H1 (cell line): ENCODE results near the gene HSDL2.

Experiments
- CHD1 ChIP-seq: IDR thresholded peaks from 2 replicates; pipeline ENCODE4 v1.6.1; 2012; ENCODE audit warnings: low read depth, low read length, improper control_type of control experiment
- CREB1 ChIP-seq: IDR thresholded peaks from 2 replicates; pipeline ENCODE4 v1.6.1; 2012; ENCODE audit warnings: inconsistent platforms
- CTCF ChIP-seq, 3 experiments: IDR thresholded peaks; 1 replicate in 2 of 3; 2 replicates in 1 of 3; pipeline versions ENCODE4 v1.5.1 to v1.6.1; 2011; ENCODE audit warnings: low read length in 3 of 3, mild to moderate bottlenecking in 3 of 3, inconsistent platforms in 2 of 3, low read depth in 1 of 3, moderate library complexity in 1 of 3; ENCODE audit not compliant: insufficient read depth in 1 of 3; ENCODE audit errors: control extremely low read depth in 1 of 3
- EP300 ChIP-seq, 2 experiments: IDR thresholded peaks; 1 replicate in 1 of 2; 2 replicates in 1 of 2; pipeline ENCODE4 v1.6.1; 2011 to 2012; ENCODE audit warnings: low read depth in 2 of 2, low read length in 2 of 2, mild to moderate bottlenecking in 2 of 2, borderline replicate concordance in 1 of 2, inconsistent platforms in 1 of 2, moderate library complexity in 1 of 2
- HDAC6 ChIP-seq: IDR thresholded peaks from one replicate; pipeline ENCODE4 v1.7.1; 2012; ENCODE audit warnings: low read depth, mild to moderate bottlenecking, inconsistent platforms, low read length, moderate library complexity
- JUND ChIP-seq: IDR thresholded peaks from 2 replicates; pipeline ENCODE4 v1.6.1; 2011; ENCODE audit warnings: mild to moderate bottlenecking, improper control_type of control experiment, low read length
- MAFK ChIP-seq: IDR thresholded peaks from 2 replicates; pipeline ENCODE4 v1.6.1; 2012; ENCODE audit warnings: low read depth, mild to moderate bottlenecking, improper control_type of control experiment, low read length
- POLR2A ChIP-seq, 2 experiments: IDR thresholded peaks; 1 replicate in 1 of 2; 2 replicates in 1 of 2; pipeline ENCODE4 v1.6.1; 2011; ENCODE audit warnings: low read depth in 2 of 2, low read length in 2 of 2, mild to moderate bottlenecking in 2 of 2; ENCODE audit errors: control extremely low read depth in 1 of 2
- POLR2AphosphoS5 ChIP-seq: IDR thresholded peaks from 2 replicates; pipeline ENCODE4 v1.6.1; 2011; ENCODE audit warnings: low read depth, low read length
- TAF1 ChIP-seq: IDR thresholded peaks from 2 replicates; pipeline ENCODE4 v1.6.1; 2011; ENCODE audit warnings: mild to moderate bottlenecking, low read depth, low read length

GRCh38 chr9:112443636-112444035, 63.7 kb downstream of the HSDL2 start:
- TF ChIP-seq CTCF (IDR thresholded peaks at IDR 0.05; ENCODE audit: control extremely low read depth in 1 of 3, insufficient read depth in 1 of 3, low read depth in 1 of 3, low read length in 3 of 3) = no peak
- TF ChIP-seq TAF1 = no peak
- no peak for TF ChIP-seq POLR2AphosphoS5
- TF ChIP-seq CHD1 = no peak
- no peak for TF ChIP-seq JUND
- no peak for TF ChIP-seq HDAC6
- TF ChIP-seq CREB1 = no peak
- no peak for TF ChIP-seq POLR2A (IDR thresholded peaks at IDR 0.05; ENCODE audit: control extremely low read depth in 1 of 2, low read depth in 2 of 2, low read length in 2 of 2)
- TF ChIP-seq EP300 (IDR thresholded peaks at IDR 0.05; ENCODE audit: borderline replicate concordance in 1 of 2, low read depth in 2 of 2, low read length in 2 of 2) = no peak
- TF ChIP-seq MAFK = no peak
